Subcutaneous adipose tissue (tissue), 4 donors: ENCODE data around the gene STK39. TPM values are rescaled to one million over a fixed set of nuclear protein-coding genes. Genes with fewer than 3 reads are reported as not detected.

Experiments used
- CTCF ChIP-seq: fragments of 450-650 bp; IDR thresholded peaks from one replicate; pipeline ENCODE4 v1.5.1; 2016; ENCODE audit warnings: low read depth, mild to moderate bottlenecking, control low read depth, antibody characterized with exemption, moderate library complexity
- total RNA-seq, 4 donors: library from RNA; depleted of rRNA; stranded (reverse); fragments of >200 nt; gene quantifications; one replicate each; pipeline ENCODE4 v1.1.0, GENCODE V29; 2016

The STK39 gene
- total RNA-seq, 4 donors from 2014 or later = 40.1 to 68.6 (median 56.5) TPM

- TF ChIP-seq CTCF = no peak
Observed at GRCh38 chr2:168002021-168002553, 245.3 kb downstream of the STK39 start.

- no peak for TF ChIP-seq CTCF
Observed at GRCh38 chr2:167992278-167992677, 255.1 kb downstream of the STK39 start.

DNA sequence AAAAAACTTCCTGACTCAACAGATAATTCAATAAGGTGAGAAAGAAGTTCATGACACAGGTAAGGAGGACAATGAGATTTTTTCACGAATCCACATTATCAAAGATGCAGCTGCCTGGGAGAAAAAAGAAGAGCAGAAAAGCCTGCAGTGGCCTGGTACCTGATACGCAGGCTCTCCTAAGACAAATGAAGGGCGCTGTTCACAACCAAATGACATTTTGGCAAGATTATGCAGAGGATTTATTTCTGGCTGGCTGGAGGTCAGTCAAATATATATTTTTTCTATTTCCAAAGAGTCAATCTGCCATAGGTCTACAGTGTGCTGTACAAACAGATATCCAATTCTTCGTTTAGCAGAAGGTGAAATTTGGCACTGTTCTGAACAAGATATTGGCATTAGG, 257.3 kb downstream of the STK39 start:
- no peak for TF ChIP-seq CTCF

GRCh38 chr2:167988296-167988695, 259.1 kb downstream of the STK39 start:
- no peak for TF ChIP-seq CTCF

DNA sequence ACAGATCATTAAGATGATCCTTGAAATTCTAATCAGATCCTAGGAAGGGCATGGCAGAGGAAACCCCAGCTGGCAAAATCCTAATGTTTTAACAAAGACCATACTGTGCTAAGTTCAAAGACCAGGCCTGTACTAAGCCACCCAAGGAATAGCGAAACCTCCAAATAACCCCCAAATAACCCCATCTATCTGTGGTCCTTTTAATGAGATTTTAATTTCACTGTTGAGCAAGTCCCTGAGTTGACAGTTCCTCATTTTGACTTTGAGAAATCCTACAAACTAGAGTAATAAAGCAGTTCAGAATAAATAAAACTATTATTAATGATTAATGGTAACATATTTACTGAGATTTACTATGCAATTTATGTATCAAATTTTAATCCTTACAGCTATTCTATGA, 259.8 kb downstream of the STK39 start:
- TF ChIP-seq CTCF = no peak

DNA sequence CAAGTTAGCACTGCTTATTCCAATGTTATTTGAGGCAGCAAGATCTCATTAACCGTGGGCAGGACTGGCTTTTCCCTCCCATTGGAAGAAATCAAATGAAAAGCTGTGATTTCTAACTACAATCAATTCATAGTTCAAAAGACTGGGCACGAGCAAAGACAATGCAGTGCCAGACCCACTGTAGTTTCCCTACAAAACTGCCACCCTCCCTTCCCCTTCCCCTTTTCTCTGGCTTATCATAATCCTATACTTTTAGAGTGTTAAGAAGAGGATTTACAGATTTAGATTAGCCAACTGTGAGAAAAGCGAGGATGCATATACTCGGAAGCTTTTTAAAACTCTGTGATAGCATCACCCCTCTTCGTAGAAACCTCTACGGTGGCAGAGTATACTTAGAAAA, 260.4 kb downstream of the STK39 start:
- no peak for TF ChIP-seq CTCF

DNA sequence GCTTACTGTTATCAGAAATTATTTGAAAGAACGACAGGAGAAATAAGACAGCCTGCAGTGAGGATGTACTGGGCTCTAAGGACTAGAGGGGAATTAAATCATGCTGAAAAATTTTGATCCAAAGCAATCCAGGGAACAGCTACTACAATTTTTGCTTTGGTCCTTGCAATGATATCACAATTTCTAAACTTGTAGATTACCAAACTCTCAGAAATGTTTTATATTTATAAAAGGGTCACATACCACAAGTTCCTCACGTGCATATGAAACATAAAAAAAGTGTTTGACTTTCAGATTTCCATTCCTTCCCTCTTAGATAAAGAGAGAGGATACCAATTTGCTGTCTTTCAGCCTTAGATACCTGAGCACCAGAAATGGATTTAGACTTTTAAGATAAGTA, 261.2 kb downstream of the STK39 start:
- TF ChIP-seq CTCF = no peak
